ENCODE data around the gene CHRNA7.
"Not testable (repeated sequence)": the region's sequence is repeated elsewhere in the genome, so short reads cannot be mapped to it uniquely, and the experiment has no call there.

Gene CHRNA7

GRCh38 chr15:32148833-32149555, 118.7 kb downstream of the CHRNA7 start:
- no peak for DNase-seq
- TF ChIP-seq CTCF (IDR thresholded peaks at IDR 0.05) = no peak
- no peaks in the 10 kb centered on the region for H3K4me1 ChIP-seq
- intact Hi-C loops (cut with DNase I; ENCODE audit: low total_unique reads) = no loop called here
- no peaks in the 10 kb centered on the region for H3K27me3 ChIP-seq
- no peak overlapping the region for H3K4me3 ChIP-seq
- H3K36me3 ChIP-seq = no peaks in the 10 kb centered on the region
- no peaks in the 10 kb centered on the region for H3K9me3 ChIP-seq
- H3K27ac ChIP-seq = no peak overlapping the region

- H3K4me3 ChIP-seq = no peak overlapping the region
- no peak for DNase-seq
- no peaks in the 10 kb centered on the region for H3K27me3 ChIP-seq
- no peaks in the 10 kb centered on the region for H3K4me1 ChIP-seq
- intact Hi-C loops (cut with DNase I; ENCODE audit: low total_unique reads) = no loop called here
- no peaks in the 10 kb centered on the region for H3K9me3 ChIP-seq
- no peak for TF ChIP-seq CTCF (IDR thresholded peaks at IDR 0.05)
- no peaks in the 10 kb centered on the region for H3K36me3 ChIP-seq
- H3K27ac ChIP-seq = no peak overlapping the region
These were observed 122.3 kb downstream of the CHRNA7 start for GRCh38 chr15:32152574-32152973.

DNA sequence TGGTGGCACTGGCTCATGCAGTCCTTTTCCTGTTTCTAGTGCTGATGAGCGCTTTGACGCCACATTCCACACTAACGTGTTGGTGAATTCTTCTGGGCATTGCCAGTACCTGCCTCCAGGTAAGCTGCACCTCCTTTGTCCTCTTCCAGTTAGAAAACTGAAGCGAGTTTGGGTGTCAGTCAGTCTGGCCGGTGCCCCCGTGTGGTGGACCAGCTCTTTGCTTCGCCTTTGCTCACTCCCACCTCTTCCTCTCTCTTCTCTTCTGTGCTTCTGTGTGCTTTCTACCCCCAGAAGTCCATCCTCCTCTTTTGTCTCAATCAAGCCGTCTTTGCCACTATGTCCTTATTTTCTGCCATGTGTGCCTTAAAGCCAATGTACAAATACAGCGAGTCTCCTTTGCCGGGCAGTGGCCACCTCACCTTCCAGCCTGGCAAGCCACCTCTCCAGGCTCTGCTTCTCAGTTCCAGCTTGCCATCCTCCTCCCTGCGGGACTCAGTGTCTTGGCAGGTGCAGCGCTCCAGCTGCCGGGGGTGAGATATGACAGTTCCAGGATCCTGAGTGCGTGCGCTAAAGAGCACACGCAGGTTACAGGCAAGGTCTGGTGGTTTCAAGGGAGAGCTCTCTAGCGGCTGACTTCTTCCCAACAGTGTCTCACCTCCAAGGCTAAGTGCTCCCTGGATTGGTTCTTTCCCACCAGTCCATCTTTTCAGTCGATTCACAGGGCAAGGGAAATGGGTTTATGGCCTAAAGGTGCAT, 123.7 kb downstream of the CHRNA7 start:
- H3K27ac ChIP-seq; H3K4me3 ChIP-seq; DNase-seq; intact Hi-C loops (cut with DNase I; ENCODE audit: low total_unique reads); H3K36me3 ChIP-seq; H3K27me3 ChIP-seq; H3K9me3 ChIP-seq; H3K4me1 ChIP-seq: not testable (repeated sequence)

- H3K9me3 ChIP-seq; intact Hi-C loops (cut with DNase I; ENCODE audit: low total_unique reads); H3K4me3 ChIP-seq; H3K4me1 ChIP-seq; DNase-seq; H3K27me3 ChIP-seq; H3K36me3 ChIP-seq; H3K27ac ChIP-seq: not testable (repeated sequence)
These were observed 131.8 kb downstream of the CHRNA7 start for GRCh38 chr15:32162143-32162542.

- H3K4me3 ChIP-seq; H3K4me1 ChIP-seq; H3K27me3 ChIP-seq; H3K36me3 ChIP-seq; intact Hi-C loops (cut with DNase I; ENCODE audit: low total_unique reads); DNase-seq; H3K27ac ChIP-seq; H3K9me3 ChIP-seq: not testable (repeated sequence)
These were observed 133.8 kb downstream of the CHRNA7 start for GRCh38 chr15:32164065-32164464.

GRCh38 chr15:32164747-32165146, 134.4 kb downstream of the CHRNA7 start:
- H3K4me3 ChIP-seq; H3K27me3 ChIP-seq; H3K27ac ChIP-seq; H3K9me3 ChIP-seq; H3K36me3 ChIP-seq; intact Hi-C loops (cut with DNase I; ENCODE audit: low total_unique reads); DNase-seq; H3K4me1 ChIP-seq: not testable (repeated sequence)

GRCh38 chr15:32165775-32166174, 135.5 kb downstream of the CHRNA7 start:
- H3K4me1 ChIP-seq; intact Hi-C loops (cut with DNase I; ENCODE audit: low total_unique reads); H3K27ac ChIP-seq; H3K9me3 ChIP-seq; DNase-seq; H3K36me3 ChIP-seq; H3K4me3 ChIP-seq; H3K27me3 ChIP-seq: not testable (repeated sequence)

GRCh38 chr15:32166270-32166669, 136.0 kb downstream of the CHRNA7 start:
- H3K36me3 ChIP-seq; DNase-seq; H3K27me3 ChIP-seq; intact Hi-C loops (cut with DNase I; ENCODE audit: low total_unique reads); H3K9me3 ChIP-seq; H3K4me3 ChIP-seq; H3K27ac ChIP-seq; H3K4me1 ChIP-seq: not testable (repeated sequence)

- H3K9me3 ChIP-seq; H3K27ac ChIP-seq; H3K4me1 ChIP-seq; H3K4me3 ChIP-seq; DNase-seq; H3K36me3 ChIP-seq; intact Hi-C loops (cut with DNase I; ENCODE audit: low total_unique reads); H3K27me3 ChIP-seq: not testable (repeated sequence)
These were observed 137.6 kb downstream of the CHRNA7 start for GRCh38 chr15:32167913-32168312.

DNA sequence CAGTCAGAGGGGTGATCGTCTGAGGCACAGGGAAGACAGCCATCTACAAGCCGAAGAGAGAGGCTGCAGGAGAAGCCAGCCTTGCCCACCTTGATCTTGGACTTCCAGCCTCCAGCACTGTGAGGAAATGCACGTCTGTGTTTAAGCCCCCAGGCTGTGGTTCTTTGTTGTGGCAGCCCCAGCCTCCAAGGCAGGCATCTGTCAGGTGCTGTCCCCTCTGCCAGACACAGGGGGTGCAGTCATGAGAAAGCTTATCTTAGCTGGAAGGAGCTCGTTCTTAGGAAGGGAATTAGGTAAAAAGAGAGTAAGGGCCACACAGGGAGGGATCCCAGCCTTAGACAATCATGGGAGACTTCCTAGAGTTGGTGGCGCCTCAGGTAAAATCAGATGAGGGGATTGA, 150.3 kb downstream of the CHRNA7 start:
- H3K9me3 ChIP-seq; H3K4me1 ChIP-seq; H3K27me3 ChIP-seq; DNase-seq; H3K36me3 ChIP-seq; H3K27ac ChIP-seq; intact Hi-C loops (cut with DNase I; ENCODE audit: low total_unique reads); H3K4me3 ChIP-seq: not testable (repeated sequence)

GRCh38 chr15:32193780-32194179, 163.5 kb downstream of the CHRNA7 start:
- DNase-seq; H3K4me1 ChIP-seq; H3K27ac ChIP-seq; H3K36me3 ChIP-seq; H3K9me3 ChIP-seq; H3K27me3 ChIP-seq; intact Hi-C loops (cut with DNase I; ENCODE audit: low total_unique reads); H3K4me3 ChIP-seq: not testable (repeated sequence)

- H3K36me3 ChIP-seq; H3K4me3 ChIP-seq; DNase-seq; H3K27ac ChIP-seq; H3K27me3 ChIP-seq; H3K4me1 ChIP-seq; H3K9me3 ChIP-seq; intact Hi-C loops (cut with DNase I; ENCODE audit: low total_unique reads): not testable (repeated sequence)
These were observed 165.9 kb downstream of the CHRNA7 start for GRCh38 chr15:32196206-32196605.

Data from tibial artery (tissue), 4 donors.